H1 (cell line): Measurements from ENCODE around the gene C2orf81. TPM values are rescaled to one million over a fixed set of nuclear protein-coding genes. Genes with fewer than 3 reads are reported as not detected.

Source experiments
- ASH2L ChIP-seq: fragments of 200-600, 300-600 bp; sonication (generic); IDR thresholded peaks from one replicate; pipeline ENCODE4 v1.7.1; 2017; ENCODE audit warnings: low read length
- BCL11A ChIP-seq, 2 experiments: IDR thresholded peaks; one replicate each; pipeline ENCODE4 v1.6.1; 2011; ENCODE audit warnings: low read depth in 2 of 2, low read length in 2 of 2, mild to moderate bottlenecking in 2 of 2
- BRCA1 ChIP-seq: IDR thresholded peaks from 2 replicates; pipeline ENCODE4 v1.6.1; 2012; ENCODE audit warnings: low read depth, low read length, improper control_type of control experiment
- PHF8 ChIP-seq: fragments of 200-600 bp; sonication (generic); conservative IDR thresholded peaks from 2 replicates; pipeline ENCODE4 v1.7.1; 2012; ENCODE audit warnings: low read depth, mild to moderate bottlenecking, inconsistent platforms, low read length, moderate library complexity
- RAD21 ChIP-seq, 2 experiments: IDR thresholded peaks in 1 of 2; conservative IDR thresholded peaks in 1 of 2; 2 replicates each; pipeline ENCODE4 v1.6.1; 2011; ENCODE audit warnings: low read depth in 2 of 2, low read length in 2 of 2, improper control_type of control experiment in 1 of 2, inconsistent platforms in 1 of 2, mild to moderate bottlenecking in 1 of 2, moderate library complexity in 1 of 2
- SIX5 ChIP-seq: IDR thresholded peaks from 2 replicates; pipeline ENCODE4 v1.6.1; 2011; ENCODE audit warnings: mild to moderate bottlenecking, low read depth, low read length
- polyA plus RNA-seq, 7 experiments: library from polyadenylated mRNA; depleted of rRNA in 3 of 7; stranded (reverse) in 5 of 7; unstranded in 2 of 7; fragments of >200 nt in 5 of 7; fragments of 200-250 nt in 2 of 7; gene quantifications; 1 replicate in 5 of 7; 2 replicates in 1 of 7; 4 replicates in 1 of 7; pipeline versions ENCODE4 v1.2.1 to v1.2.3, GENCODE V29; 2011 to 2013; ENCODE audit warnings: missing spikeins in 2 of 7, mixed read lengths in 2 of 7
- total RNA-seq: library from RNA; stranded (reverse); fragmentation: NEBNext Ultra II Directional; extraction: Animal tissue kit (Norgen Biotek cat#: 25700); gene quantifications from 2 replicates; pipeline ENCODE4 v1.2.1, GENCODE V29; 2021
- TF ChIP-seq, protein P1 (sequence below): IDR thresholded peaks from 2 replicates; pipeline ENCODE4 v1.6.1; 2012; ENCODE audit warnings: low read length, inconsistent platforms

The C2orf81 gene
- total and polyA plus RNA-seq, 2 of the 8 experiments (the other 6 are each of a cell fraction or from before 2014, with no cell fraction given): 1.6 to 3.3 TPM

GRCh38 chr2:74387346-74387745 is 34.1 kb downstream of the C2orf81 start (continued):
- TF ChIP-seq, protein P1, sequence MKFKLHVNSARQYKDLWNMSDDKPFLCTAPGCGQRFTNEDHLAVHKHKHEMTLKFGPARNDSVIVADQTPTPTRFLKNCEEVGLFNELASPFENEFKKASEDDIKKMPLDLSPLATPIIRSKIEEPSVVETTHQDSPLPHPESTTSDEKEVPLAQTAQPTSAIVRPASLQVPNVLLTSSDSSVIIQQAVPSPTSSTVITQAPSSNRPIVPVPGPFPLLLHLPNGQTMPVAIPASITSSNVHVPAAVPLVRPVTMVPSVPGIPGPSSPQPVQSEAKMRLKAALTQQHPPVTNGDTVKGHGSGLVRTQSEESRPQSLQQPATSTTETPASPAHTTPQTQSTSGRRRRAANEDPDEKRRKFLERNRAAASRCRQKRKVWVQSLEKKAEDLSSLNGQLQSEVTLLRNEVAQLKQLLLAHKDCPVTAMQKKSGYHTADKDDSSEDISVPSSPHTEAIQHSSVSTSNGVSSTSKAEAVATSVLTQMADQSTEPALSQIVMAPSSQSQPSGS: no peak
- TF ChIP-seq ASH2L (no peak), PHF8 (no peak), RAD21 (IDR thresholded peaks at IDR 0.05 in 1 of 2, conservative IDR thresholded peaks at IDR 0.05 in 1 of 2; ENCODE audit: low read depth in 2 of 2, low read length in 2 of 2) (no peak), BRCA1 (no peak), BCL11A (IDR thresholded peaks at IDR 0.05; ENCODE audit: low read depth in 2 of 2, low read length in 2 of 2) (no peak), SIX5 (no peak)
